Stomach (tissue), 9 donors: ENCODE data around the gene TIE1. TPM values are rescaled to one million over a fixed set of nuclear protein-coding genes. Genes with fewer than 3 reads are reported as not detected.
A peak's percentile ranks its signal among the peaks of the same experiment; 100 is the strongest.

Experiments
- DNase-seq, 2 donors: peaks; one replicate each; pipeline versions ENCODE4 v3.0.0 to v3.0.0-alpha.2; 2013 to 2019
- H3K27ac ChIP-seq, 5 donors: fragments of 200-600 bp in 4 of 5; sonication (generic) in 4 of 5; one replicate each; pipeline ENCODE4 v1.5.1; 2013 to 2019; ENCODE audit warnings: mild to moderate bottlenecking in 1 of 5, moderate library complexity in 1 of 5
- H3K27me3 ChIP-seq, 3 donors: fragments of 200-600 bp; sonication (generic); one replicate each; pipeline ENCODE4 v1.5.1; 2017 to 2019; ENCODE audit warnings: mixed run types in 1 of 3
- H3K36me3 ChIP-seq, 4 donors: fragments of 200-600 bp; sonication (generic); 1 replicate in 3 of 4; 2 replicates in 1 of 4; pipeline ENCODE4 v1.5.1; 2016 to 2019
- H3K4me1 ChIP-seq, 4 donors: fragments of 200-600 bp; sonication (generic); one replicate each; pipeline ENCODE4 v1.5.1; 2016 to 2019
- H3K4me3 ChIP-seq, 4 donors: fragments of 200-600 bp; sonication (generic) in 3 of 4; one replicate each; pipeline ENCODE4 v1.5.1; 2016 to 2019; ENCODE audit warnings: mild to moderate bottlenecking in 1 of 4
- H3K9me3 ChIP-seq, 4 donors: fragments of 200-600 bp; sonication (generic); one replicate each; pipeline ENCODE4 v1.5.1; 2016 to 2019
- CTCF ChIP-seq, 7 experiments: fragments of 450-650 bp in 4 of 7; fragments of 200-600 bp in 3 of 7; sonication (generic) in 3 of 7; IDR thresholded peaks; one replicate each; pipeline ENCODE4 v1.5.1; 2016 to 2019; ENCODE audit warnings: antibody characterized with exemption in 7 of 7, control low read depth in 2 of 7, mild to moderate bottlenecking in 1 of 7
- EP300 ChIP-seq: sonication (generic); formaldehyde crosslinking; IDR thresholded peaks from one replicate; pipeline ENCODE4 v1.6.1; 2017; ENCODE audit warnings: antibody characterized with exemption
- POLR2A ChIP-seq, 4 donors: fragments of 450-650 bp; IDR thresholded peaks; one replicate each; pipeline ENCODE4 v1.6.1; 2016; ENCODE audit warnings: antibody characterized with exemption in 4 of 4, control low read depth in 2 of 4, mild to moderate bottlenecking in 1 of 4, moderate library complexity in 1 of 4
- POLR2AphosphoS5 ChIP-seq, 3 donors: sonication (generic); formaldehyde crosslinking; IDR thresholded peaks; one replicate each; pipeline ENCODE4 v1.6.1; 2016; ENCODE audit warnings: antibody characterized with exemption in 3 of 3
- WGBS, 5 donors: extraction: QIAGEN DNeasy Blood & Tissue Kit in 3 of 5; methylation state at CpG; one replicate each; pipeline versions ENCODE4 v1.1.5 to v1.1.7; 2013 to 2018; 5-methylcytosine and 5-hydroxymethylcytosine counted together
- intact Hi-C: fragments of 100-400 bp; cut with DNase I; formaldehyde crosslinking; loops from one replicate; pipeline ENCODE4 v1.15.1; 2023; ENCODE audit warnings: low total_unique reads
- polyA plus RNA-seq, 3 donors: library from polyadenylated mRNA; stranded (reverse); fragments of 200-250 nt; gene quantifications; one replicate each; pipeline ENCODE4 v1.2.3, GENCODE V29; 2013
- total RNA-seq, 5 donors: library from RNA; depleted of rRNA; stranded (reverse); fragments of >200 nt; gene quantifications; one replicate each; pipeline versions ENCODE4 v1.1.0 to v1.2.3, GENCODE V29; 2014 to 2016
- donor health status: healthy with polysubstance abuse.
- donor health status: Bipolar disorder and iron deficiency.
- donor health status: healthy.

Gene TIE1
- total and polyA plus RNA-seq, 8 donors = 2.1 to 36.2 (median 13.8) TPM; not detected in 1

DNA sequence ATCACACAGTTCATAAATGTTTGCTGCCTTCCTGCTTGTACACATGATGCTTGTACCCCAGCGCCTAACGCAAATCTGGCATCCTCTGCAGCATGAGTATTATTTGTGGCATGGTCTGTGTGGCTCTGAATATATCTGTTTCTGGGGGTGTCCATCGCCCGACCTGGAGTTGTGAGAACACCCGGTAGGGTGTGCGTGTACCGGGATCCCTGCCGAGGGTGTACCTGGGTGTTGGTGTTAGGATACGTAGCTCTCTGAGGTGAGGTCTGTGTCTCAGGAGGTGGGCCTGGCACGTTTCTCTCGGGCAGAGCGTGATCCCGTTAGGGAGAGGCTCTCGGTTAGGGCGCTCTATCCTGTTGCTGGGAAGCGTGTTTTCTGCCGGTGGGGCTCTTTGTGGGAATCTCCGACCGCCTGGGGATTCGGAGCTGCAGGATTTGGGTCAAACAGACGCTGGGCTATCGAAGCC is 47.6 kb downstream of the TIE1 start:
- peaks cover 7 to 43% (median 25%) of the 10 kb centered on the region in 4 donors for H3K4me1 ChIP-seq
- WGBS, 5 donors = 14 to 37% (median 24%) methylated on average over 9 to 22 of the region's 22 CpGs

DNA sequence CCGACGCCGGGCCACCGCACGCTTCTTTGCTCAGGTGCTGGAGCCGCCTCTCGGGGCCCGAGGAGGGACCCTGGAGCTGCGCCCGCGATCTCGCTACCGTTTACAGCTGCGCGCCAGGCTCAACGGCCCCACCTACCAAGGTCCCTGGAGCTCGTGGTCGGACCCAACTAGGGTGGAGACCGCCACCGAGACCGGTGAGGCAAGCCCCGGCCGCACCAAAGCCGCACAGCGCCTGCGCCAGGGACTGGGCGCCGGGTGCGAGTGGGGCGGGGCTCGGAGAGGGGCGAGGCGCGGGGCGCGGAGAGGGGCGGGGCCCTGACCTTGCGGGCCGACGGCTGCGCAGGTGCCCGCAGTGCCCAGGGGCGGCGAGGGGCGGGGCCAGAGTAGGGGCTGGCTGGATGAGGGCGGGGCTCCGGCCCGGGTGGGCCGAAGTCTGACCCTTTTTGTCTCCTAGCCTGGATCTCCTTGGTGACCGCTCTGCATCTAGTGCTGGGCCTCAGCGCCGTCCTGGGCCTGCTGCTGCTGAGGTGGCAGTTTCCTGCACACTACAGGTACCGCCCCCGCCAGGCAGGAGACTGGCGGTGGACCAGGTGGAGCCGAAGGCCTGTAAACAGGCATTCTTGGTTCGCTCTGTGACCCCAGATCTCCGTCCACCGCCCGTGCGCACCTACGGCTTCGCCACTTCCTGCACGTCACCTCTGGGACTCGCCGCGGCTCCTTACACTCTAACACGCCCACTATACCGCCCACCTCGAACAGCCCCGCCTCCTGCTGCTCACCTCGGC is 48.2 kb downstream of the TIE1 start:
- Histone ChIP-seq H3K9me3 (no peaks in the 10 kb centered on the region), H3K4me1 (peaks cover 7 to 43% (median 25%) of the 10 kb centered on the region in 4 donors), H3K4me3 (peak overlapping the region; percentile 53 to 55 (median 54)), H3K27me3 (no peaks in the 10 kb centered on the region), H3K27ac (peak overlapping the region; percentile 88 to 97 (median 93)), H3K36me3 (no peaks in the 10 kb centered on the region)
- DNase-seq = peak; percentile 96 to 97
- 7 to 25% (median 13%) methylated on average over 26 to 72 of the region's 72 CpGs for WGBS, 5 donors
- intact Hi-C loops = no loop called here
- TF ChIP-seq POLR2A (IDR thresholded peaks at IDR 0.05) (peak in 1 of 4 donors; percentile 24), CTCF (IDR thresholded peaks at IDR 0.05) (no peak), EP300 (no peak), POLR2AphosphoS5 (IDR thresholded peaks at IDR 0.05) (peak; percentile 49 to 89 (median 88))

More for the DNA sequence above, 47.6 kb downstream of the TIE1 start:
- DNase-seq = peak in 1 of 2 donors; percentile 84
- Histone ChIP-seq H3K4me3 (peak overlapping the region; percentile 53 to 55 (median 54)), H3K9me3 (no peaks in the 10 kb centered on the region), H3K36me3 (no peaks in the 10 kb centered on the region), H3K27ac (peak overlapping the region; percentile 88 to 97 (median 93)), H3K27me3 (no peaks in the 10 kb centered on the region)
- intact Hi-C loops = no loop called here
- TF ChIP-seq POLR2A (IDR thresholded peaks at IDR 0.05) = no peak
- no peak for TF ChIP-seq EP300
- no peak for TF ChIP-seq POLR2AphosphoS5 (IDR thresholded peaks at IDR 0.05)
- no peak for TF ChIP-seq CTCF (IDR thresholded peaks at IDR 0.05)

DNA sequence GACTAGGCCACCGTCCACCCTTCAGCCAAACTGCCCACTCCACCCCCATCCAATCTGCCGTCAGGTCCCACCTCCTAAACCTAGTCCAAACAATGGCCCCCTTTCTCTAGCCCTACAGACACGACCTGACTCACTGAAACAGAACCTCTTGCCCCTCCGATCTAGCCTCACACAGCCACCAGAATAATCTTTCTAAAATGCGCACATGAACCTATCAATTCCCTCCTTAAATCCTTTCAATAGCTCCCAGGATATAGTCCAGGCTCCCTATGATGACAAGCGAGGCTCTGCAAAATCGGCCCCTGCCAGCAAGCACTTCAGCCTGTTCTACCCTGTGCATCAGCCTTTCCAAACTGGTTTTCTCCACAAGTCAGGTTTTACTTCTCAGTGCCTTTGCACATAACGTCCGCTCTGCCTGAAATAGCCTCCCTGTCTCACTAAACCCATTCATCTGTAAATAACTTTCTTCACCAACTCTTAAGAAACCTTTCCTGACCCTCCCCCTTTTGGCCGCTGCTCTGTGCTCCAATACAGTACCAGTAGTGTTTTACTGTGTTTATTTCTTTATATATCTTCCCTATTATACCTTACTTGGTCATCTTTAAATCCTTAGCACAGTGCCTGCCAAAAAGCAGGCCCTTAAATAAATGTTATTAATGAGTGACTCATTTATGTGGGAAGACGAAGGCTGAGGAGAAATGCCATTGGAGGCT is 49.0 kb downstream of the TIE1 start:
- intact Hi-C loops = no loop called here
- Histone ChIP-seq H3K9me3 (no peaks in the 10 kb centered on the region), H3K4me1 (peaks cover 7 to 36% (median 23%) of the 10 kb centered on the region in 4 donors), H3K27me3 (no peaks in the 10 kb centered on the region), H3K27ac (peak overlapping the region; percentile 88 to 97 (median 93)), H3K36me3 (no peaks in the 10 kb centered on the region), H3K4me3 (peak overlapping the region; percentile 53 to 55 (median 54))
- WGBS, 5 donors = 28 to 43% (median 32%) methylated on average over 11 of the region's 11 CpGs
- DNase-seq = peak in 1 of 2 donors; percentile 65
- TF ChIP-seq POLR2AphosphoS5 (IDR thresholded peaks at IDR 0.05) = no peak
- TF ChIP-seq POLR2A (IDR thresholded peaks at IDR 0.05) = no peak
- TF ChIP-seq EP300 = no peak
- TF ChIP-seq CTCF (IDR thresholded peaks at IDR 0.05) = no peak

- Histone ChIP-seq H3K4me3 (no peak overlapping the region), H3K36me3 (no peaks in the 10 kb centered on the region), H3K27ac (peak overlapping the region in 2 of 5 donors; percentile 3 to 46), H3K9me3 (no peaks in the 10 kb centered on the region), H3K27me3 (no peaks in the 10 kb centered on the region), H3K4me1 (peaks cover 7 to 27% (median 17%) of the 10 kb centered on the region in 4 donors)
- intact Hi-C loops = no loop called here
- WGBS, 5 donors = 85 to 95% (median 92%) methylated on average over 1 of the region's 1 CpG
- no peak for DNase-seq
- TF ChIP-seq POLR2AphosphoS5 (IDR thresholded peaks at IDR 0.05) (no peak), POLR2A (IDR thresholded peaks at IDR 0.05) (no peak), EP300 (no peak), CTCF (IDR thresholded peaks at IDR 0.05) (no peak)
Observed at GRCh38 chr1:43350976-43351375, 50.2 kb downstream of the TIE1 start.
